Measurements from ENCODE around the gene VPS13D.

The VPS13D gene

DNA sequence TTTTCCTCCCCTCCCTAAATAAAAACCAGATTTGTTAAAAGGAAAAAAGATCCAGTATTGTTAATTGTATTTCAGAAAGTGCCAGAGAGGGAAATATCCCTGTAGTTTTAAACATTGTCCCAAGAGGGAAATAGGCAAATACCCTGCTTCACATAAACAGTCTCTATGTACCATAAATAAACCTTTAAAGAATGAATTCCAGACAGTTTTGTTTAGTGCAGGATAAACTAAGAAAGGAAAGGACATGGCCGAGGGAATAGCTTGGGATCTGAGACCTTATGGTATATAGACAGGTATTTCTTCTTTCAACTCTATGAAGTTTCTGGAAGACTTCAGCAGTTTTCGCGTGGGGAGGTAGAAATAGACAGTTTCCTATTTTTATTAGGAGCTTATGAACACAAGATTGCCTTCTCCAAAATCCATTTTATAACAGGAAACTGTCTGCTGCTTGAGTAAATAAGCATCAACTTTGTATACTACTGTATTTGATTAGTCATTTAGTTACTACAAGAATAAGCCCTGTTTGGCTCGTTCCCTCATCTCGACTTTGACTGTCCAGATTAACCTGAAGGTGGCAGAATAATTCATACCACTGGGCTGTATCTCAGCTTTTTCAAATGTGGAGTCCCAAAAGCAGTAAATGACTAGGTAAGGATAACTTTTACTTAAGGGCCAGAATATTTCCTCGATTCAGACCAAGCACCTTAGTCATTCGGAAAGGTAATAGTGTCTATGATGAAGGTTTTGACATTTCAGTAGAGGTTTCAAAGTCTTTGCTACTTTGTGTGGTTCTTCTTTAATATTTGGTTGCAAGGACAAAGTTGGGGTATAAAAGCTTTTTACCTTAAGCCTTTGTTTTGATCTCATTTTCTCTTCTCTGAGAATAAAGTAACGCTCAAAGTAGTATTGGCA lies 177.5 kb downstream of the VPS13D start:
- TF ChIP-seq CREB1 (IDR thresholded peaks at IDR 0.05; ENCODE audit: low read depth): no peak
- TF ChIP-seq FOXM1 (IDR thresholded peaks at IDR 0.05; ENCODE audit: borderline replicate concordance, low read depth): no peak
- peak; percentile 52 for TF ChIP-seq RAD21 (IDR thresholded peaks at IDR 0.05; ENCODE audit: low read depth)

DNA sequence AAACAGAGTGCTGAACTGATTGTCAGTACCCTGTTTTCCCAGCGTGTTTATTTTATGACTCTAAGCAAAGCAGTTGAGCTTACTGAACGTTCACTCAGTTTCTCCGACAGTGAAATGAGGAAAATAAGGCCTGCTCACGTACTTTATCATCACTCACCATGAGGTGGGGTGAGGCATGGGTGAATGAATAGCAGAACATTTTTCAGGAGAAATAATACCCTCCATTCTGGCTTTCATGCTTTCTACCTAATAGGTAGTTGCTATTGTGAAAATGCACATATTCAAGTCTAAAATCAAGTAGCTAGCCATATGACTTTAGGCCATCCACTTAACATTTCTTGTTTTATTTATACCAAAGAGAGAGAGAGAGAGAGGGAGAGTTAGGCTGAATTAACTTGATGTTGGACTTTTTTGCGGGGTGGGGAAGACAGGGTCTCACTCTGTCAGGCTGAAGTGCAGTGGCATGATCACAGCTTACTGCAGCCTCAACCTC lies 178.2 kb downstream of the VPS13D start:
- TF ChIP-seq, protein P1, sequence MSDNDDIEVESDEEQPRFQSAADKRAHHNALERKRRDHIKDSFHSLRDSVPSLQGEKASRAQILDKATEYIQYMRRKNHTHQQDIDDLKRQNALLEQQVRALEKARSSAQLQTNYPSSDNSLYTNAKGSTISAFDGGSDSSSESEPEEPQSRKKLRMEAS (IDR thresholded peaks at IDR 0.05): no peak
- TF ChIP-seq RAD21 (IDR thresholded peaks at IDR 0.05; ENCODE audit: low read depth) (no peak), ZBTB7A (IDR thresholded peaks at IDR 0.05; ENCODE audit: low read depth) (no peak), CREB1 (IDR thresholded peaks at IDR 0.05; ENCODE audit: low read depth) (no peak), EP300 (IDR thresholded peaks at IDR 0.05; ENCODE audit: borderline replicate concordance) (no peak), TAF1 (IDR thresholded peaks at IDR 0.05; ENCODE audit: low read depth) (no peak), CEBPB (IDR thresholded peaks at IDR 0.05) (no peak), NFIC (IDR thresholded peaks at IDR 0.05) (no peak), TEAD4 (IDR thresholded peaks at IDR 0.05) (no peak), FOXM1 (IDR thresholded peaks at IDR 0.05; ENCODE audit: borderline replicate concordance, low read depth) (no peak), YY1 (IDR thresholded peaks at IDR 0.05; ENCODE audit: low read depth) (no peak), TCF12 (IDR thresholded peaks at IDR 0.05; ENCODE audit: low read depth) (no peak), EGR1 (IDR thresholded peaks at IDR 0.05) (no peak)
- TF ChIP-seq, protein P2, sequence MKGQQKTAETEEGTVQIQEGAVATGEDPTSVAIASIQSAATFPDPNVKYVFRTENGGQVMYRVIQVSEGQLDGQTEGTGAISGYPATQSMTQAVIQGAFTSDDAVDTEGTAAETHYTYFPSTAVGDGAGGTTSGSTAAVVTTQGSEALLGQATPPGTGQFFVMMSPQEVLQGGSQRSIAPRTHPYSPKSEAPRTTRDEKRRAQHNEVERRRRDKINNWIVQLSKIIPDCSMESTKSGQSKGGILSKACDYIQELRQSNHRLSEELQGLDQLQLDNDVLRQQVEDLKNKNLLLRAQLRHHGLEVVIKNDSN (IDR thresholded peaks at IDR 0.05): no peak
- TF ChIP-seq, protein P3, sequence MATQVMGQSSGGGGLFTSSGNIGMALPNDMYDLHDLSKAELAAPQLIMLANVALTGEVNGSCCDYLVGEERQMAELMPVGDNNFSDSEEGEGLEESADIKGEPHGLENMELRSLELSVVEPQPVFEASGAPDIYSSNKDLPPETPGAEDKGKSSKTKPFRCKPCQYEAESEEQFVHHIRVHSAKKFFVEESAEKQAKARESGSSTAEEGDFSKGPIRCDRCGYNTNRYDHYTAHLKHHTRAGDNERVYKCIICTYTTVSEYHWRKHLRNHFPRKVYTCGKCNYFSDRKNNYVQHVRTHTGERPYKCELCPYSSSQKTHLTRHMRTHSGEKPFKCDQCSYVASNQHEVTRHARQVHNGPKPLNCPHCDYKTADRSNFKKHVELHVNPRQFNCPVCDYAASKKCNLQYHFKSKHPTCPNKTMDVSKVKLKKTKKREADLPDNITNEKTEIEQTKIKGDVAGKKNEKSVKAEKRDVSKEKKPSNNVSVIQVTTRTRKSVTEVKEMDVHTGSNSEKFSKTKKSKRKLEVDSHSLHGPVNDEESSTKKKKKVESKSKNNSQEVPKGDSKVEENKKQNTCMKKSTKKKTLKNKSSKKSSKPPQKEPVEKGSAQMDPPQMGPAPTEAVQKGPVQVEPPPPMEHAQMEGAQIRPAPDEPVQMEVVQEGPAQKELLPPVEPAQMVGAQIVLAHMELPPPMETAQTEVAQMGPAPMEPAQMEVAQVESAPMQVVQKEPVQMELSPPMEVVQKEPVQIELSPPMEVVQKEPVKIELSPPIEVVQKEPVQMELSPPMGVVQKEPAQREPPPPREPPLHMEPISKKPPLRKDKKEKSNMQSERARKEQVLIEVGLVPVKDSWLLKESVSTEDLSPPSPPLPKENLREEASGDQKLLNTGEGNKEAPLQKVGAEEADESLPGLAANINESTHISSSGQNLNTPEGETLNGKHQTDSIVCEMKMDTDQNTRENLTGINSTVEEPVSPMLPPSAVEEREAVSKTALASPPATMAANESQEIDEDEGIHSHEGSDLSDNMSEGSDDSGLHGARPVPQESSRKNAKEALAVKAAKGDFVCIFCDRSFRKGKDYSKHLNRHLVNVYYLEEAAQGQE (IDR thresholded peaks at IDR 0.05; ENCODE audit: low read depth): no peak

DNA sequence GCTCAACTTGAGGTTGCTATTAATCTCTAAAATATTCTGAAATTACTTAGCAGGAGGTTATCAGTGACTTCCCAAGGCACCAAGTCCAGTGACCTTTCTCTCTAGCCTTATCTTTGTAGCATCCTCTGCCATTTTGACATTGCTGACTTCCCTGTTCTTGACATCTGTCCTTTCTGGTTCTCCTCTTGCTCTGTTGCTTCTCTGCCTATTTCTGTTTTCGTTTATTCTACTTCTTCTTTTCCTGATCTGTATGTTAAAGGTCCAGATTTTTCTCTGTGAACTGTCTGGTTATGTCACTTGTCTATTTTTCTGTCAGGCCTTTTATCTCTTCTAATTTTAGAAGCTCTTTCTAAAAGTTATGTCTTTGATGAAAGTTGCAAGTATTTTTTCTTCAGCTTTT lies 178.8 kb downstream of the VPS13D start:
- TF ChIP-seq CEBPB (IDR thresholded peaks at IDR 0.05) (no peak), EP300 (IDR thresholded peaks at IDR 0.05; ENCODE audit: borderline replicate concordance) (no peak), NFIC (IDR thresholded peaks at IDR 0.05) (no peak), FOXM1 (IDR thresholded peaks at IDR 0.05; ENCODE audit: borderline replicate concordance, low read depth) (no peak), RAD21 (IDR thresholded peaks at IDR 0.05; ENCODE audit: low read depth) (no peak)
- TF ChIP-seq, protein P2 (IDR thresholded peaks at IDR 0.05): no peak
- TF ChIP-seq, protein P1 (IDR thresholded peaks at IDR 0.05): no peak
- TF ChIP-seq, protein P3 (IDR thresholded peaks at IDR 0.05; ENCODE audit: low read depth): no peak

DNA sequence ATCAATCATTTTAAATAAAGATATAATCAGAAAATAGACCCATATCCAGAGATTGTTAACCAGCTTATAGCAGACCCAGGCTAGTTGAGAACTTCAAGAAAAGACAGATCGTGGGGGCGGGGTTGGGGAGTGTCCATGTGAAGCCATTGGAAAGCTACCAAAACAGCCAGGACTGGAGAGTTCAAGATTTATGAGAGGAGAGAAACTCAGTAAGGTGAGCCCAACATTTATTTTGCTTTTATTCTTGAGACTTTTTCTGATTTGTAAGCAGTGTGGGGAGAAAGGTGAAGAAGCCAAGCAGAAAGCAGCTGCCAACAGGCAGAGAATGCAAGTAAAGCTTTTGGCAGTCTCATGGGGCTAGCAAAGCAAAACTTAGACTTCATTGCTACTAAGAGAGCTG lies 179.9 kb downstream of the VPS13D start:
- no peak for TF ChIP-seq TAF1 (IDR thresholded peaks at IDR 0.05; ENCODE audit: low read depth)
- TF ChIP-seq NFIC (IDR thresholded peaks at IDR 0.05): peak; percentile 33; the same call in 1 of the 2 replicates

DNA sequence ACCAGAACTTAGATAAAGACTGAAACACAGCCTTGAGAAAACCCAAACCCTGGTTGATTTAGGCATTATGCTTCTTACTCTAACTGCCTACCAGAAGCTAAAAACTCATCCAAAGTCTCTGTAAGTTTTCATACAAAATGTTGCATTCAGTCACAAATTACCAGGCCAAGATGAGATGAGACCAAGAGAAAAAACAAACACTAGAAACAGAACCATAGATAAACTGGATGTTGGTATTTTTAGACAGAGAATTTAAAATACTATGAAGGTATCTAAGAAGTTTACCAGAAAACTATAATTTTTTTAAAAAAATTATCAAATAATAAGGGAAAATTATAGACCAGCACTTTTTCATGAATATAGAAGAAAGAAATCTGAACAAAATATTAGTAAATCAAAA lies 180.5 kb downstream of the VPS13D start:
- TF ChIP-seq RAD21 (IDR thresholded peaks at IDR 0.05; ENCODE audit: low read depth) (no peak), CEBPB (IDR thresholded peaks at IDR 0.05) (no peak)
- TF ChIP-seq, protein P3 (IDR thresholded peaks at IDR 0.05; ENCODE audit: low read depth): no peak
